D721Med (cell line): ENCODE results near the gene TFR2.
A peak's percentile ranks its signal among the peaks of the same experiment; 100 is the strongest.
"Not testable (repeated sequence)": the region's sequence is repeated elsewhere in the genome, so short reads cannot be mapped to it uniquely, and the experiment has no call there.

ENCODE experiments used
- DNase-seq: peaks from one replicate; pipeline ENCODE4 v3.0.0; 2011; ENCODE audit warnings: low spot score; ENCODE audit not compliant: insufficient read length
- FAIRE-seq: peaks from 2 replicates; lab custom pipeline; 2011; peaks lifted over from hg19 to GRCh38; lab: Jason Lieb, UNC
- CTCF ChIP-seq: IDR thresholded peaks from 2 replicates; pipeline ENCODE4 v1.5.1; 2012; ENCODE audit warnings: mild to moderate bottlenecking, control low read depth; ENCODE audit not compliant: insufficient read depth; ENCODE audit errors: missing control alignments

The TFR2 gene

GRCh38 chr7:100673302-100673941 is 32.1 kb upstream of the TFR2 start, which contains the start of gene GNB2:
Gene GNB2, plus strand, starts transcription at chr7:100673740. Its CDS starts 2,526 bp downstream, at chr7:100676266.
- DNase-seq (peak; percentile 82), FAIRE-seq (no peak)
- no peak for TF ChIP-seq CTCF

DNA sequence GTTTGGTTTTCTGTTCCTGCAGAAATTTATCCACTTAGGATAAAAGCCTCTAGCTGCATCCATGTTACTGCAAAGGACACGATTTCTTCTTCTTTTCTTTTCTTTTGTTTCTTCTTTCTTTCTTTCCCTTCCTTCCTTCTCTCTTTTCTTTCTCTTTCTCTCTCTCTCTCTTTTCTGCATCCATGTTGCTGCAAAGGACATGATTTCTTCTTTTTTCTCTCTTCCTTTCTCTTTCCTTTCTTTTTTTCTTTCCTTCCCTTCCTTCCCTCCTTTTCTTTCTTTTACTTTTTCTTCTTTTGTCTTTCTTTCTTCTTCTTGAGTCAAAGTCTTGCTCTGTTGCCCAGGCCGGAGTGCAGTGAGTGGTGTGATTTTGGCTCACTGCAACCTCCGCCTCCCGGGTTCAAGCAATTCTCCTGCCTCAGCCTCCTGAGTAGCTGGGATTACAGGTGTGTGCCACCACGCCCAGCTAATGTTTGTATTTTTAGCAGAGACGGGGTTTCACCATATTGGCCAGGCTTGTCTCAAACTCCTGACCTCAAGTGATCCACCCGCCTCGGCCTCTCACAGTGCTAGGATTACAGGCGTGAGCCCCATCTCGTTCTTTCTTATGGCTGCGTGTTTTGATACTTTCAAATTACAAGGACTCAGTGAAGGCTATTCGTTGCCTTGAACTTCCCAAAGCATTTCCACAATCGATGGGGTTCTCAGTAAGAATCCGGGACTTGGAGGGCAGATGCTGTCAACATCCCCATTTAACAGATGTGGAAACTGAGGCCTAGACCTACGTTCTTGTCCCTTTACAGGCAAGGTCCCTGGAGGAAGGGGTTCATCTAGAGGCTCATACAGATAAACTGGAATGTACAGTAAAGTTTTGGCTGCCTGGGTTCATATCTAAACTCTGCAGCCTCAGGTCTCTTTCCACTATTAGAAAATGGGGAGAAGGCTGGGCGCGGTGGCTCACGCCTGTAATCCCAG is 30.3 kb upstream of the TFR2 start:
- no peak for TF ChIP-seq CTCF
- FAIRE-seq (no peak), DNase-seq (no peak)

DNA sequence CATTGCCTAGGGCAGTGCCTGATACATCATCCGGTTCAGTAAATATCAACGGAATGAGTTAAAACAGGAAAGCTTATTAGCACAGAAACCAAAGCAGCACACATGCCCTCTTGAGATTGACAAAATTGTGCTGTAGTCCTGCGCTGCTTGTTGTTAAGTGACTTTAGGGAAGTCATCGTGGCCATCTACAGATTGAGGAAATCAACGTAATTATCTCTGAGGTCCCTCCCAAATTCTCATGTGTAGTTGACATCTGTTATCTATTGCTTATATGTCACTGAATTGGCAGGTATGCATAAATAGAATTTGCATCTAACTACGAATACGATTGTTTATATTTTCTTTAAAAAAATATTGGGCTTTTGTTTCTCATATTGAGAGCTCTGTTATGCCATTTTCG is 28.7 kb upstream of the TFR2 start:
- FAIRE-seq (no peak), DNase-seq (no peak)
- TF ChIP-seq CTCF: no peak

GRCh38 chr7:100669106-100669505 is 27.8 kb upstream of the TFR2 start:
- not testable (repeated sequence) for FAIRE-seq, DNase-seq

- no peak for TF ChIP-seq CTCF
- FAIRE-seq: no peak
- no peak for DNase-seq
Measured at GRCh38 chr7:100668069-100668449, 26.7 kb upstream of the TFR2 start.

GRCh38 chr7:100667331-100668068 is 26.1 kb upstream of the TFR2 start:
- no peak for DNase-seq
- TF ChIP-seq CTCF: no peak
- no peak for FAIRE-seq

GRCh38 chr7:100665168-100665726 is 23.9 kb upstream of the TFR2 start:
- DNase-seq: no peak
- no peak for FAIRE-seq
- no peak for TF ChIP-seq CTCF

DNA sequence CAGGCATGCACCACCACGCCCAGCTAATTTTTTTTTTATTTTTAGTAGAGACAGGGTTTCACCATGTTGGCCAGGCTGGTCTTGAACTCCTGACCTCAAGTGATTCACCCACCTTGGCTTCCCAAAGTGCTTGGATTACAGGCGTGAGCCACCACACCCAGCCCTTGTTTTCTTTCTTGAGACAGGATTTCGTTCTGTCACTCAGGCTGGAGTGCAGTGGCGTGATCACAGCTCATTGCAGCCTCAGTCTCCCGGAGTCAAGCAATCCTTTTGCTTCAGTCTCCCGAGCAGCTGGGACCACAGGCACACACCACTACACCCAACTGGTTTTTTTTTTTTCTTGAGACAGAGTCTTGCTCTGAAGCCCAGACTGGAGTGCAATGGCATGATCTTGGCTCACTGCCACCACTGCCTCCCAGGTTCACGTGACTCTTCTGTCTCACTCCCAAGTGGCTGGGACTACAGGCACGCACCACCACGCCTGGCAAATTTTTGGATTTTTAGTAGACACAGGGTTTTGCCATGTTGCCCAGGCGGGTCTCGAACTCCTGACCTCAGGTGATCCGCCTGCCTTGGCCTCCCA is 20.9 kb upstream of the TFR2 start:
- not testable (repeated sequence) for FAIRE-seq

More for the DNA sequence above, 20.9 kb upstream of the TFR2 start:
- not testable (repeated sequence) for DNase-seq
